Lower leg skin (tissue), 4 donors: ENCODE results near the gene PKD2L1. TPM values are rescaled to one million over a fixed set of nuclear protein-coding genes. Genes with fewer than 3 reads are reported as not detected.

ENCODE experiments used
- DNase-seq, 2 donors: peaks; one replicate each; pipeline ENCODE4 v3.0.0-alpha.2; 2019; ENCODE audit warnings: low spot score in 2 of 2
- H3K4me3 ChIP-seq: fragments of 200-600 bp; sonication (generic); 2 replicates; pipeline ENCODE4 v1.5.1; 2017; ENCODE audit warnings: mild to moderate bottlenecking, low read depth; ENCODE audit not compliant: poor library complexity, severe bottlenecking
- CTCF ChIP-seq, 3 donors: fragments of 450-650 bp; IDR thresholded peaks; one replicate each; pipeline ENCODE4 v1.5.1; 2016; ENCODE audit warnings: antibody characterized with exemption in 3 of 3, mild to moderate bottlenecking in 3 of 3, moderate library complexity in 2 of 3
- POLR2A ChIP-seq, 2 donors: fragments of 450-650 bp; IDR thresholded peaks; one replicate each; pipeline ENCODE4 v1.6.1; 2016 to 2017; ENCODE audit warnings: antibody characterized with exemption in 2 of 2, mild to moderate bottlenecking in 1 of 2, moderate library complexity in 1 of 2
- WGBS, 2 donors: methylation state at CpG; one replicate each; pipeline ENCODE4 v1.1.5; 2018; 5-methylcytosine and 5-hydroxymethylcytosine counted together
- intact Hi-C: fragments of 100-400 bp; cut with DNase I; formaldehyde crosslinking; loops from one replicate; pipeline ENCODE4 v1.15.0; 2023; ENCODE audit warnings: low total_unique reads
- total RNA-seq, 4 donors: library from RNA; depleted of rRNA; stranded (reverse); fragments of >200 nt; gene quantifications; one replicate each; pipeline ENCODE4 v1.1.0, GENCODE V29; 2016

PKD2L1 gene
- total RNA-seq, 4 donors from 2014 or later, result not detected

- WGBS, 2 donors, result 21 to 23% methylated on average over 13 to 16 of the region's 16 CpGs
- no peak for DNase-seq
- no peak overlapping the region for H3K4me3 ChIP-seq
- intact Hi-C loops, result no loop called here
- TF ChIP-seq POLR2A (IDR thresholded peaks at IDR 0.05) (no peak), CTCF (IDR thresholded peaks at IDR 0.05) (no peak)
Measured at GRCh38 chr10:100372415-100373297, 42.6 kb upstream of the PKD2L1 start.

- TF ChIP-seq CTCF (IDR thresholded peaks at IDR 0.05) (no peak), POLR2A (IDR thresholded peaks at IDR 0.05) (no peak)
- no peak overlapping the region for H3K4me3 ChIP-seq
- intact Hi-C loops, result no loop called here
- no peak for DNase-seq
- WGBS, 2 donors, result 72% methylated on average over 10 of the region's 10 CpGs
Measured at GRCh38 chr10:100371482-100372027, 41.5 kb upstream of the PKD2L1 start.

GRCh38 chr10:100370714-100371481 is 40.9 kb upstream of the PKD2L1 start:
- TF ChIP-seq POLR2A (IDR thresholded peaks at IDR 0.05) (no peak), CTCF (IDR thresholded peaks at IDR 0.05) (no peak)
- intact Hi-C loops, result no loop called here
- DNase-seq, result peak; percentile 84 to 96
- 8 to 16% methylated on average over 12 of the region's 12 CpGs for WGBS, 2 donors
- H3K4me3 ChIP-seq, result no peak overlapping the region

- no peak overlapping the region for H3K4me3 ChIP-seq
- intact Hi-C loops, result no loop called here
- DNase-seq, result no peak
- TF ChIP-seq POLR2A (IDR thresholded peaks at IDR 0.05), result no peak
- no peak for TF ChIP-seq CTCF (IDR thresholded peaks at IDR 0.05)
Measured at GRCh38 chr10:100368721-100369120, 38.7 kb upstream of the PKD2L1 start.

- peak; percentile 83 to 94 for DNase-seq
- no peak for TF ChIP-seq CTCF (IDR thresholded peaks at IDR 0.05)
- no peak for TF ChIP-seq POLR2A (IDR thresholded peaks at IDR 0.05)
- 28 to 32% methylated on average over 7 of the region's 7 CpGs for WGBS, 2 donors
- H3K4me3 ChIP-seq, result no peak overlapping the region
- intact Hi-C loops, result no loop called here
Measured at GRCh38 chr10:100364735-100365391, 34.8 kb upstream of the PKD2L1 start.
